ENCODE data around the gene TH.

Gene TH

GRCh38 chr11:2134022-2135010, 37.3 kb downstream of the TH start:
- ChIA-PET CTCF (interaction anchor here (0.8 to 5.2 kb wide), 3 partner anchors 17 to 98 kb away, joined by 3 to 41 read pairs (median 4); no protein-coding TSS in a partner anchor), POLR2A (no interaction called here)
- no peak for TF ChIP-seq CTCF (IDR thresholded peaks at IDR 0.05; ENCODE audit: control extremely low read depth, extremely low read depth, low read depth, missing control alignments)
- DNase-seq (ENCODE audit: extremely low spot score), result no peak

- CTCF ChIA-PET, result interaction anchor here (0.8 to 5.2 kb wide), 3 partner anchors 18 to 97 kb away, joined by 3 to 41 read pairs (median 4); no protein-coding TSS in a partner anchor
- no peak for DNase-seq (ENCODE audit: extremely low spot score)
- POLR2A ChIA-PET, result no interaction called here
- no peak for TF ChIP-seq CTCF (IDR thresholded peaks at IDR 0.05; ENCODE audit: control extremely low read depth, extremely low read depth, low read depth, missing control alignments)
Observed at GRCh38 chr11:2133241-2134021, 38.2 kb downstream of the TH start.

GRCh38 chr11:2132874-2133240, 38.8 kb downstream of the TH start:
- TF ChIP-seq CTCF (IDR thresholded peaks at IDR 0.05; ENCODE audit: control extremely low read depth, extremely low read depth, low read depth, missing control alignments), result no peak
- ChIA-PET CTCF (interaction anchor here (1.3 to 5.2 kb wide), 2 partner anchors 19 to 24 kb away, joined by 3 to 41 read pairs; no protein-coding TSS in a partner anchor), POLR2A (no interaction called here)
- no peak for DNase-seq (ENCODE audit: extremely low spot score)

- TF ChIP-seq CTCF (IDR thresholded peaks at IDR 0.05; ENCODE audit: control extremely low read depth, extremely low read depth, low read depth, missing control alignments), result no peak
- POLR2A ChIA-PET, result no interaction called here
- CTCF ChIA-PET, result no interaction called here
- no peak for DNase-seq (ENCODE audit: extremely low spot score)
Observed at GRCh38 chr11:2132246-2132645, 39.4 kb downstream of the TH start.

- TF ChIP-seq CTCF (IDR thresholded peaks at IDR 0.05; ENCODE audit: control extremely low read depth, extremely low read depth, low read depth, missing control alignments), result no peak
- DNase-seq (ENCODE audit: extremely low spot score), result no peak
- ChIA-PET CTCF (no interaction called here), POLR2A (no interaction called here)
Observed at GRCh38 chr11:2131371-2132236, 40.0 kb downstream of the TH start.
